Measurements from ENCODE around the gene PRCP.

The PRCP gene

GRCh38 chr11:82907371-82907770 lies 7.1 kb upstream of the PRCP start:
- no peak for DNase-seq (ENCODE audit: low read depth in 2 of 2)

GRCh38 chr11:82906931-82907330 lies 6.7 kb upstream of the PRCP start:
- no peak for DNase-seq (ENCODE audit: low read depth in 2 of 2)

GRCh38 chr11:82906236-82906635 lies 6.0 kb upstream of the PRCP start:
- DNase-seq (ENCODE audit: low read depth in 2 of 2) = no peak

GRCh38 chr11:82903843-82904586 lies 3.8 kb upstream of the PRCP start:
- no peak for DNase-seq (ENCODE audit: low read depth in 2 of 2)

- DNase-seq (ENCODE audit: low read depth in 2 of 2) = no peak
Measured at GRCh38 chr11:82902880-82903279, 2.6 kb upstream of the PRCP start.

GRCh38 chr11:82901922-82902485 lies 1.8 kb upstream of the PRCP start:
- no peak for DNase-seq (ENCODE audit: low read depth in 2 of 2)

- DNase-seq (ENCODE audit: low read depth in 2 of 2) = peak; percentile 89 to 91
Measured at GRCh38 chr11:82901165-82901921, 1.1 kb upstream of the PRCP start, which contains the start of gene DDIAS. Gene DDIAS, plus strand, starts transcription at chr11:82901736. Its CDS starts 13,003 bp downstream, at chr11:82914739.

- DNase-seq (ENCODE audit: low read depth in 2 of 2) = peak in 1 of 2 donors; percentile 4
Measured at GRCh38 chr11:82899957-82900276, 313 bp downstream of the PRCP start.

GRCh38 chr11:82899186-82899820 lies 927 bp downstream of the PRCP start:
- DNase-seq (ENCODE audit: low read depth in 2 of 2) = no peak

- DNase-seq (ENCODE audit: low read depth in 2 of 2) = no peak
Measured at GRCh38 chr11:82898241-82898640, 2.0 kb downstream of the PRCP start.

GRCh38 chr11:82896183-82896582 lies 4.0 kb downstream of the PRCP start:
- no peak for DNase-seq (ENCODE audit: low read depth in 2 of 2)

- DNase-seq (ENCODE audit: low read depth in 2 of 2) = no peak
Measured at GRCh38 chr11:82895437-82896091, 4.7 kb downstream of the PRCP start.

GRCh38 chr11:82892611-82893169 lies 7.5 kb downstream of the PRCP start:
- DNase-seq (ENCODE audit: low read depth in 2 of 2) = no peak

- no peak for DNase-seq (ENCODE audit: low read depth in 2 of 2)
Measured at GRCh38 chr11:82890936-82891335, 9.3 kb downstream of the PRCP start.

- no peak for DNase-seq (ENCODE audit: low read depth in 2 of 2)
Measured at GRCh38 chr11:82890002-82890341, 10.3 kb downstream of the PRCP start.

- no peak for DNase-seq (ENCODE audit: low read depth in 2 of 2)
Measured at GRCh38 chr11:82889133-82890001, 10.9 kb downstream of the PRCP start.

- no peak for DNase-seq (ENCODE audit: low read depth in 2 of 2)
Measured at GRCh38 chr11:82883853-82884252, 16.4 kb downstream of the PRCP start.

GRCh38 chr11:82874646-82875523 lies 25.3 kb downstream of the PRCP start:
- no peak for DNase-seq (ENCODE audit: low read depth in 2 of 2)

- DNase-seq (ENCODE audit: low read depth in 2 of 2) = no peak
Measured at GRCh38 chr11:82873919-82874333, 26.3 kb downstream of the PRCP start.
